ENCODE measurements around the gene FOXN1. TPM values are rescaled to one million over a fixed set of nuclear protein-coding genes. Genes with fewer than 3 reads are reported as not detected.
A peak's percentile ranks its signal among the peaks of the same experiment; 100 is the strongest.

FOXN1 gene
- total RNA-seq, 1 experiment from 2014 or later, result not detected

GRCh38 chr17:28551421-28552175, 45.5 kb downstream of the FOXN1 start:
- H3K36me3 Mint-ChIP-seq, result peaks cover 27% of the 10 kb centered on the region
- H3K4me3 Mint-ChIP-seq, result peak overlapping the region; percentile 97
- no peak for TF ChIP-seq E2F4 (CRISPR knock-in tag; IDR thresholded peaks at IDR 0.05; ENCODE audit: borderline replicate concordance, low read depth)
- TF ChIP-seq AFF4 (CRISPR knock-in tag; IDR thresholded peaks at IDR 0.05; ENCODE audit: borderline replicate concordance), result no peak
- no peak for TF ChIP-seq SMAD3 (CRISPR knock-in tag; IDR thresholded peaks at IDR 0.05; ENCODE audit: borderline replicate concordance)
- TF ChIP-seq ATF1 (CRISPR knock-in tag; IDR thresholded peaks at IDR 0.05), result no peak
- TF ChIP-seq RELA (CRISPR knock-in tag; IDR thresholded peaks at IDR 0.05; ENCODE audit: borderline replicate concordance), result no peak
- TF ChIP-seq NR3C1 (CRISPR knock-in tag; conservative IDR thresholded peaks at IDR 0.05; ENCODE audit: low read depth), result no peak
- TF ChIP-seq CTCF (IDR thresholded peaks at IDR 0.05), result no peak
- TF ChIP-seq MLX (CRISPR knock-in tag; IDR thresholded peaks at IDR 0.05), result no peak
- TF ChIP-seq PREB (CRISPR knock-in tag; IDR thresholded peaks at IDR 0.05; ENCODE audit: borderline replicate concordance), result no peak
- no peak for TF ChIP-seq ZMAT4 (CRISPR knock-in tag; IDR thresholded peaks at IDR 0.05)
- no peak for TF ChIP-seq MYBL2 (CRISPR knock-in tag; IDR thresholded peaks at IDR 0.05)
- no peaks in the 10 kb centered on the region for H3K9me3 Mint-ChIP-seq
- no peaks in the 10 kb centered on the region for H3K27me3 Mint-ChIP-seq (ENCODE audit: low read depth)
- H3K27ac Mint-ChIP-seq, result no peak overlapping the region; the same call in 1 of the 2 replicates
- H3K4me1 Mint-ChIP-seq, result peaks cover 23% of the 10 kb centered on the region
- ChIA-PET POLR2A (interaction anchor here (0.6 to 1.0 kb wide), 2 partner anchors 160 to 216 kb away, joined by 3 to 5 read pairs; partner anchors contain the start of genes IFT20, PROCA1 and TNFAIP1), CTCF (interaction anchor here (0.6 to 2.1 kb wide), 9 partner anchors 11 to 143 kb away, joined by 3 to 8 read pairs (median 4); partner anchors contain the start of genes ALDOC and PIGS)
- DNase-seq (ENCODE audit: low spot score) (no peak), ATAC-seq (peak; percentile 2; the same call in 1 of the 2 replicates)

GRCh38 chr17:28552176-28552999, 46.2 kb downstream of the FOXN1 start, which contains the start of gene UNC119:
UNC119 (minus strand) TSS chr17:28552624; CDS start chr17:28552557, 67 bp downstream.
- Mint-ChIP-seq H3K9me3 (no peaks in the 10 kb centered on the region), H3K4me3 (peak within 1 kb of the TSS; percentile 97), H3K27ac (peak within 1 kb of the TSS; percentile 42), H3K27me3 (ENCODE audit: low read depth) (no peaks in the 10 kb centered on the region), H3K36me3 (peaks cover 33% of the 10 kb centered on the region), H3K4me1 (peaks cover 23% of the 10 kb centered on the region)
- CTCF ChIA-PET, result interaction anchor here (0.8 to 1.7 kb wide), 5 partner anchors 12 to 144 kb away, joined by 3 to 7 read pairs (median 5); partner anchors contain the start of gene ALDOC
- POLR2A ChIA-PET, result interaction anchor here (0.7 to 1.2 kb wide), 2 partner anchors 19 to 24 kb away, joined by 4 to 8 read pairs; partner anchors contain the start of genes ALDOC and PIGS
- DNase-seq (ENCODE audit: low spot score) (peak; percentile 83), ATAC-seq (peak; percentile 84)
- TF ChIP-seq RELA (CRISPR knock-in tag; IDR thresholded peaks at IDR 0.05; ENCODE audit: borderline replicate concordance), result peak; percentile 43; the same call in 1 of the 2 replicates
- TF ChIP-seq ZNF281 (CRISPR knock-in tag; IDR thresholded peaks at IDR 0.05), result no peak
- TF ChIP-seq ZBTB43 (CRISPR knock-in tag; IDR thresholded peaks at IDR 0.05), result peak; percentile 48; the same call in 1 of the 2 replicates
- TF ChIP-seq CREM (CRISPR knock-in tag; IDR thresholded peaks at IDR 0.05), result no peak
- TF ChIP-seq RORB (CRISPR knock-in tag; IDR thresholded peaks at IDR 0.05), result no peak
- no peak for TF ChIP-seq NFYB (CRISPR knock-in tag; conservative IDR thresholded peaks at IDR 0.05; ENCODE audit: low read depth)

Measured in WTC11 (cell line).